GM23338 (cell line): ENCODE data around the gene PLXND1.
A peak's percentile ranks its signal among the peaks of the same experiment; 100 is the strongest.

ENCODE experiments used
- POLR2AphosphoS5 ChIP-seq: IDR thresholded peaks from 2 replicates; pipeline ENCODE4 v1.6.1; 2016; ENCODE audit warnings: antibody characterized with exemption, low read depth
- ZNF114 ChIP-seq: fragments of 250-450 bp; sonication (Bioruptor Pico); IDR thresholded peaks from 2 replicates; pipeline ENCODE4 v1.5.0; 2020; ENCODE audit warnings: mild to moderate bottlenecking, moderate library complexity
- ZNF331 ChIP-seq: fragments of 250-450 bp; sonication (Bioruptor Pico); IDR thresholded peaks from 2 replicates; pipeline ENCODE4 v1.5.0; 2020; ENCODE audit warnings: low read depth, mild to moderate bottlenecking, moderate library complexity
- TF ChIP-seq, protein P1 (sequence below), 2 experiments: fragments of 200-600 bp in 1 of 2; sonication (generic) in 1 of 2; conservative IDR thresholded peaks; 2 replicates each; pipeline versions ENCODE4 v1.5.1 to v1.6.1; 2016 to 2017; ENCODE audit warnings: antibody characterized with exemption in 2 of 2, low read depth in 2 of 2, mild to moderate bottlenecking in 2 of 2, moderate library complexity in 1 of 2

DNA sequence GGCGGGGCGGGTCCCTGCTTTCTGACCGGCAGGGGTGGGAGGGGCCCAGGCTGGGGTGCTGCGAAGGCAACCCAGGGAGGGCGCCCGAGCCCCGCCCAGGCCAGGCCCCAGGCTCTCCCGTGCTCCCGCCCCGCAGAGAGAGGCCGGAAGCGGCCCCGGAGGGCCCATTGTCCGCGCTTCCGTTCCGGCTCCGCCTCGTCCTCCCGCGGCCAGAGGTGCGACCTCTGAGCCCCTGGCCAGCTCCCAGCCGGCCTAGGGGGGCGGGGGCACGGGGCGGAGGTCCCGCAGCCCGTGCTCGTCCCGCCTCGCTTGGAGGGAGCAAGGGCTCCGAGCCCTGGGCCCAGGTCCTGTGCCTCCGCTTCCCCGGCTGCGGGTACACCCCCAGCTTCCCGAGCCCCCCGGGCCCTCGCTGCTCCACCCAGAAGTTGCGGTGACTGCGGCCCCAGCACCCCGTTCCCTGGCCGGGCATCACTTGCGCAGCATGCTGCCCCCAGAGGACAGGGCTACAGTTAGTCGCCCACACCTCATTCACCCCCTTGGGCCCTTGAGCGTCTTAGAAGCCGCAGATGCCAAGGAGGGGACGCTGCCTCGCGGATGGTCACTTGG, 20.4 kb upstream of the PLXND1 start:
- TF ChIP-seq ZNF331 (CRISPR knock-in tag) (no peak), POLR2AphosphoS5 (peak; percentile 70), ZNF114 (no peak)
- TF ChIP-seq, protein P1, sequence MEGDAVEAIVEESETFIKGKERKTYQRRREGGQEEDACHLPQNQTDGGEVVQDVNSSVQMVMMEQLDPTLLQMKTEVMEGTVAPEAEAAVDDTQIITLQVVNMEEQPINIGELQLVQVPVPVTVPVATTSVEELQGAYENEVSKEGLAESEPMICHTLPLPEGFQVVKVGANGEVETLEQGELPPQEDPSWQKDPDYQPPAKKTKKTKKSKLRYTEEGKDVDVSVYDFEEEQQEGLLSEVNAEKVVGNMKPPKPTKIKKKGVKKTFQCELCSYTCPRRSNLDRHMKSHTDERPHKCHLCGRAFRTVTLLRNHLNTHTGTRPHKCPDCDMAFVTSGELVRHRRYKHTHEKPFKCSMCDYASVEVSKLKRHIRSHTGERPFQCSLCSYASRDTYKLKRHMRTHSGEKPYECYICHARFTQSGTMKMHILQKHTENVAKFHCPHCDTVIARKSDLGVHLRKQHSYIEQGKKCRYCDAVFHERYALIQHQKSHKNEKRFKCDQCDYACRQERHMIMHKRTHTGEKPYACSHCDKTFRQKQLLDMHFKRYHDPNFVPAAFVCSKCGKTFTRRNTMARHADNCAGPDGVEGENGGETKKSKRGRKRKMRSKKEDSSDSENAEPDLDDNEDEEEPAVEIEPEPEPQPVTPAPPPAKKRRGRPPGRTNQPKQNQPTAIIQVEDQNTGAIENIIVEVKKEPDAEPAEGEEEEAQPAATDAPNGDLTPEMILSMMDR (conservative IDR thresholded peaks at IDR 0.05; ENCODE audit: low read depth in 2 of 2), result 0 out of 4 replicates have a peak, but pooled peaks of 1 of the 2 experiments have one; percentile 6
